Caco-2 (cell line): ENCODE measurements around the gene LMLN. TPM values are rescaled to one million over a fixed set of nuclear protein-coding genes. Genes with fewer than 3 reads are reported as not detected.
A peak's percentile ranks its signal among the peaks of the same experiment; 100 is the strongest.

Source experiments
- BruUV-seq: library from RNA; stranded (reverse); fragments of 400-500 nt; replicated peaks from 2 replicates; lab custom pipeline; 2021; lab: Mats Ljungman, UMichigan
- CTCF ChIA-PET: fragments of 300-600 bp; sonication (Branson Sonifier 250); formaldehyde crosslinking; loops from one replicate; lab custom pipeline; 2022; ENCODE audit warnings: antibody characterized with exemption; lab: Charles Lee
- POLR2A ChIA-PET: fragments of 300-600 bp; sonication (Branson Sonifier 250); formaldehyde crosslinking; loops from one replicate; lab custom pipeline; 2022; ENCODE audit warnings: antibody characterized with exemption; lab: Charles Lee
- DNase-seq, 2 experiments: peaks; one replicate each; pipeline versions ENCODE4 v3.0.0 to v3.0.0-alpha.2; 2020 to 2022
- H3K27me3 ChIP-seq: replicated peaks from 2 replicates; pipeline ENCODE4 v1.6.0; 2011; ENCODE audit warnings: low read length; ENCODE audit not compliant: control insufficient read depth, insufficient read depth
- H3K36me3 ChIP-seq: 2 replicates; pipeline ENCODE4 v1.5.1; 2011; ENCODE audit warnings: low read length; ENCODE audit not compliant: control insufficient read depth, insufficient read depth
- H3K4me1 ChIP-seq: fragments of 250-450 bp; sonication (Bioruptor Pico); 2 replicates; pipeline ENCODE4 v1.5.1; 2020; ENCODE audit warnings: mild to moderate bottlenecking
- H3K4me3 ChIP-seq: 2 replicates; pipeline ENCODE4 v1.5.1; 2011; ENCODE audit warnings: low read depth, mild to moderate bottlenecking, control low read depth, low read length
- H3K9me3 ChIP-seq: fragments of 250-450 bp; sonication (Bioruptor Pico); 2 replicates; pipeline ENCODE4 v1.5.1; 2020; ENCODE audit warnings: mild to moderate bottlenecking, moderate library complexity
- H3K27ac Mint-ChIP-seq: one replicate; pipeline ENCODE4 v1.8.0; 2022; ENCODE audit warnings: mixed read lengths; ENCODE audit not compliant: unreplicated experiment
- H3K27me3 Mint-ChIP-seq: one replicate; pipeline ENCODE4 v1.8.0; 2022; ENCODE audit warnings: mixed read lengths; ENCODE audit not compliant: insufficient read depth, unreplicated experiment
- H3K36me3 Mint-ChIP-seq: one replicate; pipeline ENCODE4 v1.8.0; 2022; ENCODE audit warnings: mild to moderate bottlenecking, mixed read lengths; ENCODE audit not compliant: insufficient read depth, unreplicated experiment
- H3K4me1 Mint-ChIP-seq: one replicate; pipeline ENCODE4 v1.8.0; 2022; ENCODE audit warnings: low read depth, mixed read lengths; ENCODE audit not compliant: unreplicated experiment
- H3K4me3 Mint-ChIP-seq: one replicate; pipeline ENCODE4 v1.8.0; 2022; ENCODE audit warnings: mild to moderate bottlenecking, moderate library complexity, mixed read lengths; ENCODE audit not compliant: unreplicated experiment
- H3K9me3 Mint-ChIP-seq: one replicate; pipeline ENCODE4 v1.8.0; 2022; ENCODE audit warnings: mixed read lengths; ENCODE audit not compliant: unreplicated experiment
- CTCF ChIP-seq, 2 experiments: fragments of 200-600 bp in 1 of 2; IDR thresholded peaks; 1 replicate in 1 of 2; 2 replicates in 1 of 2; pipeline versions ENCODE4 v1.5.1 to v1.8.0; 2011 to 2022; ENCODE audit warnings: antibody characterized with exemption in 1 of 2, control low read depth in 1 of 2, inconsistent platforms in 1 of 2, low read depth in 1 of 2, low read length in 1 of 2, mild to moderate bottlenecking in 1 of 2, moderate library complexity in 1 of 2; ENCODE audit not compliant: insufficient read depth in 1 of 2, severe bottlenecking in 1 of 2, unreplicated experiment in 1 of 2
- intact Hi-C: fragments of 100-400 bp; cut with micrococcal nuclease; formaldehyde crosslinking; loops from one replicate; pipeline ENCODE4 v1.10.0; 2022; ENCODE audit not compliant: unreplicated experiment
- total RNA-seq: library from RNA; stranded (reverse); gene quantifications from 2 replicates; pipeline ENCODE4 v1.2.3, GENCODE V29; 2022

LMLN gene
- total RNA-seq, 1 experiment from 2014 or later = 2.4 TPM

GRCh38 chr3:198071602-198072287, 111.7 kb downstream of the LMLN start:
- no peak overlapping the region for H3K27ac Mint-ChIP-seq
- H3K4me3 ChIP-seq = no peak overlapping the region
- POLR2A ChIA-PET = no interaction called here
- H3K4me3 Mint-ChIP-seq = no peak overlapping the region
- no peaks in the 10 kb centered on the region for H3K9me3 Mint-ChIP-seq
- H3K27me3 ChIP-seq = no peaks in the 10 kb centered on the region
- H3K36me3 ChIP-seq = no peaks in the 10 kb centered on the region
- no peak for TF ChIP-seq CTCF (IDR thresholded peaks at IDR 0.05; ENCODE audit: insufficient read depth in 1 of 2, low read depth in 1 of 2, low read length in 1 of 2, severe bottlenecking in 1 of 2, unreplicated experiment in 1 of 2)
- no peaks in the 10 kb centered on the region for H3K4me1 Mint-ChIP-seq
- CTCF ChIA-PET = no interaction called here
- DNase-seq = no peak
- intact Hi-C loops = no loop called here
- H3K36me3 Mint-ChIP-seq = no peaks in the 10 kb centered on the region
- H3K4me1 ChIP-seq = no peaks in the 10 kb centered on the region
- BruUV-seq = no TSS peak
- H3K9me3 ChIP-seq = no peaks in the 10 kb centered on the region
- H3K27me3 Mint-ChIP-seq = peaks cover 14% of the 10 kb centered on the region

- peaks cover 17% of the 10 kb centered on the region for H3K27me3 Mint-ChIP-seq
- no peaks in the 10 kb centered on the region for H3K36me3 ChIP-seq
- no peaks in the 10 kb centered on the region; the same call in 1 of the 2 replicates for H3K27me3 ChIP-seq
- no peaks in the 10 kb centered on the region for H3K9me3 ChIP-seq
- POLR2A ChIA-PET = no interaction called here
- H3K9me3 Mint-ChIP-seq = no peaks in the 10 kb centered on the region
- H3K27ac Mint-ChIP-seq = no peak overlapping the region
- no TSS peak for BruUV-seq
- CTCF ChIA-PET = interaction anchor here (0.9 kb wide), 1 partner anchor 171 kb away, joined by 4 read pairs; no protein-coding TSS in a partner anchor
- H3K4me3 Mint-ChIP-seq = no peak overlapping the region
- TF ChIP-seq CTCF (IDR thresholded peaks at IDR 0.05; ENCODE audit: insufficient read depth in 1 of 2, low read depth in 1 of 2, low read length in 1 of 2, severe bottlenecking in 1 of 2, unreplicated experiment in 1 of 2) = no peak
- H3K36me3 Mint-ChIP-seq = no peaks in the 10 kb centered on the region
- intact Hi-C loops = no loop called here
- peaks cover 4% of the 10 kb centered on the region; the same call in 1 of the 2 replicates for H3K4me1 ChIP-seq
- H3K4me3 ChIP-seq = no peak overlapping the region
- H3K4me1 Mint-ChIP-seq = no peaks in the 10 kb centered on the region
- no peak for DNase-seq
Measured at GRCh38 chr3:198076722-198077308, 116.8 kb downstream of the LMLN start.

DNA sequence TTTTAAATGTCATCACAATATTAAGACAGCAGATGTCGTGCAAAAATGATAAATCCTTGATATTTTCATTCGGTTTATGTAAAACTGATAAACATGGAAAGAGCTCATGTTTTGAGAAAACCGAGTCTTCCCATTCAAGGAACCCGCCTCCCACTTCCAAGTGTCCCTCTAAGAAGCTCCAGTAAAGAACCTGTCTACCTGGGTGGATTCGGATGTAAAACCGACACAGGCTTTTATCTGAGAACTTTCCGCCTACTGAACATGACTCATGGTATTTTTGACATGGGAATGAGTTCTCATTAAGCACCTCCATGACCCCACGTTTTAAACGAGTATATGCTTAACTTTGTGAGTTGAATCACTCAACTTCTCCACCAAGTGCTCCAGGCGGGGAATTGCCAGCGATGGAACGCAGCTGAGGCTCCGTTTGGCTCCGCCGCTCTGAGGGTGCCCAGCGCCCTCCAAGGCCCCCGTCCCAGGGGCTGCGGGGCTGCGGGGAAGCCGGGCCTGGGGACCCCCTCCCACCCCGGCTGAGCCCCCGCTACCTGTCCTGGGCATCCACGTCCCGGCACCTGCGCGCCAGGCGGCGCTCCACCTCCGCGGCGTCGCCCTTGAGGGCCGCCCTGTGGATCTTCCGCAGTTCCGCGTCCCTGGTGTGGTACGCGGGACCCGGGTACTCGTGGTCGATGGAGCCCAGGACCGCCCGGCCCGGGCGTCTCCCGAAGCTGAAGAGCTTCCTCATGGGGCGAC, 119.9 kb downstream of the LMLN start:
- intact Hi-C loops = no loop called here
- H3K4me1 Mint-ChIP-seq = no peaks in the 10 kb centered on the region
- no peaks in the 10 kb centered on the region for H3K36me3 Mint-ChIP-seq
- ChIA-PET CTCF (interaction anchor here (0.6 to 1.7 kb wide), 7 partner anchors 10 to 204 kb away, joined by 3 to 5 read pairs (median 3); partner anchors contain the start of gene RPL35A), POLR2A (no interaction called here)
- peak overlapping the region; percentile 36 for H3K4me3 ChIP-seq
- no peaks in the 10 kb centered on the region; the same call in 1 of the 2 replicates for H3K27me3 ChIP-seq
- peak in 1 of 2 experiments; percentile 23 for DNase-seq
- H3K9me3 ChIP-seq = no peaks in the 10 kb centered on the region
- no TSS peak for BruUV-seq
- H3K4me3 Mint-ChIP-seq = peak overlapping the region; percentile 61
- peaks cover 19% of the 10 kb centered on the region for H3K27me3 Mint-ChIP-seq
- H3K36me3 ChIP-seq = no peaks in the 10 kb centered on the region
- no peaks in the 10 kb centered on the region for H3K9me3 Mint-ChIP-seq
- TF ChIP-seq CTCF (IDR thresholded peaks at IDR 0.05; ENCODE audit: insufficient read depth in 1 of 2, low read depth in 1 of 2, low read length in 1 of 2, severe bottlenecking in 1 of 2, unreplicated experiment in 1 of 2) = peak; percentile 7 to 19
- H3K27ac Mint-ChIP-seq = no peak overlapping the region
- H3K4me1 ChIP-seq = peaks cover 4% of the 10 kb centered on the region; the same call in 1 of the 2 replicates
